ENCODE results near the gene HNRNPH3. TPM values are rescaled to one million over a fixed set of nuclear protein-coding genes. Genes with fewer than 3 reads are reported as not detected.
"Not testable (repeated sequence)": the region's sequence is repeated elsewhere in the genome, so short reads cannot be mapped to it uniquely, and the experiment has no call there.

The HNRNPH3 gene
- polyA plus RNA-seq, 3 donors, result 36.6 to 86.0 (median 71.6) TPM

- no peaks in the 10 kb centered on the region for H3K79me2 ChIP-seq (ENCODE audit: insufficient read depth, low read length)
- no peaks in the 10 kb centered on the region for H3K27me3 ChIP-seq (ENCODE audit: control insufficient read depth in 2 of 2, insufficient read depth in 2 of 2, low read length in 2 of 2)
- no peak overlapping the region for H3K27ac Mint-ChIP-seq
- no peaks in the 10 kb centered on the region for H3K9me3 ChIP-seq (replicated peaks in 1 of 2; ENCODE audit: control insufficient read depth in 1 of 2, insufficient read depth in 1 of 2, low read length in 2 of 2)
- H3K9ac ChIP-seq (ENCODE audit: insufficient read depth, low read length, poor library complexity, severe bottlenecking), result no peak overlapping the region
- peaks cover 0 to 5% (median 0%) of the 10 kb centered on the region in 3 donors for H3K27me3 Mint-ChIP-seq (ENCODE audit: low read depth in 3 of 3)
- H3K36me3 Mint-ChIP-seq, result no peaks in the 10 kb centered on the region
- H3K27ac ChIP-seq (ENCODE audit: low read depth in 1 of 2, low read length in 2 of 2), result no peak overlapping the region
- H3K36me3 ChIP-seq (replicated peaks in 1 of 2; ENCODE audit: control insufficient read depth in 1 of 2, insufficient read depth in 2 of 2, low read length in 2 of 2), result no peaks in the 10 kb centered on the region
- no peak overlapping the region for H2AFZ ChIP-seq (ENCODE audit: insufficient read depth, low read depth, low read length, poor library complexity, severe bottlenecking)
- intact Hi-C loops (cut with micrococcal nuclease), result no loop called here
- H3K9me3 Mint-ChIP-seq, result peaks cover 0 to 9% (median 0%) of the 10 kb centered on the region in 7 donors
- no peak overlapping the region for H3K4me3 ChIP-seq (replicated peaks in 1 of 3; ENCODE audit: low read depth in 2 of 3, low read length in 3 of 3)
- H3K4me1 ChIP-seq (ENCODE audit: control insufficient read depth in 1 of 2, insufficient read depth in 2 of 2, low read length in 2 of 2), result peaks cover 0 to 3% of the 10 kb centered on the region in 2 donors
- H3K4me1 Mint-ChIP-seq, result peaks cover 4% of the 10 kb centered on the region
- no peak for DNase-seq
- no peak overlapping the region for H3K4me3 Mint-ChIP-seq
- no peaks in the 10 kb centered on the region for H4K20me1 ChIP-seq (ENCODE audit: insufficient read depth, low read length)
- H3K4me2 ChIP-seq (replicated peaks; ENCODE audit: extremely low read depth, low read length, poor library complexity, severe bottlenecking), result no peak overlapping the region
- TF ChIP-seq, protein P1, sequence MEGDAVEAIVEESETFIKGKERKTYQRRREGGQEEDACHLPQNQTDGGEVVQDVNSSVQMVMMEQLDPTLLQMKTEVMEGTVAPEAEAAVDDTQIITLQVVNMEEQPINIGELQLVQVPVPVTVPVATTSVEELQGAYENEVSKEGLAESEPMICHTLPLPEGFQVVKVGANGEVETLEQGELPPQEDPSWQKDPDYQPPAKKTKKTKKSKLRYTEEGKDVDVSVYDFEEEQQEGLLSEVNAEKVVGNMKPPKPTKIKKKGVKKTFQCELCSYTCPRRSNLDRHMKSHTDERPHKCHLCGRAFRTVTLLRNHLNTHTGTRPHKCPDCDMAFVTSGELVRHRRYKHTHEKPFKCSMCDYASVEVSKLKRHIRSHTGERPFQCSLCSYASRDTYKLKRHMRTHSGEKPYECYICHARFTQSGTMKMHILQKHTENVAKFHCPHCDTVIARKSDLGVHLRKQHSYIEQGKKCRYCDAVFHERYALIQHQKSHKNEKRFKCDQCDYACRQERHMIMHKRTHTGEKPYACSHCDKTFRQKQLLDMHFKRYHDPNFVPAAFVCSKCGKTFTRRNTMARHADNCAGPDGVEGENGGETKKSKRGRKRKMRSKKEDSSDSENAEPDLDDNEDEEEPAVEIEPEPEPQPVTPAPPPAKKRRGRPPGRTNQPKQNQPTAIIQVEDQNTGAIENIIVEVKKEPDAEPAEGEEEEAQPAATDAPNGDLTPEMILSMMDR (IDR thresholded peaks at IDR 0.05), result no peak
Observed at GRCh38 chr10:68310531-68310930, 21.3 kb upstream of the HNRNPH3 start.

GRCh38 chr10:68314930-68315329 is 16.9 kb upstream of the HNRNPH3 start:
- H3K9ac ChIP-seq (ENCODE audit: insufficient read depth, low read length, poor library complexity, severe bottlenecking); H3K4me2 ChIP-seq (replicated peaks; ENCODE audit: extremely low read depth, low read length, poor library complexity, severe bottlenecking); H3K27ac ChIP-seq (ENCODE audit: low read depth in 1 of 2, low read length in 2 of 2); H3K79me2 ChIP-seq (ENCODE audit: insufficient read depth, low read length); H3K36me3 ChIP-seq (replicated peaks in 1 of 2; ENCODE audit: control insufficient read depth in 1 of 2, insufficient read depth in 2 of 2, low read length in 2 of 2); H3K27me3 ChIP-seq (ENCODE audit: control insufficient read depth in 2 of 2, insufficient read depth in 2 of 2, low read length in 2 of 2); DNase-seq; H3K36me3 Mint-ChIP-seq; H4K20me1 ChIP-seq (ENCODE audit: insufficient read depth, low read length); H3K4me3 ChIP-seq (replicated peaks in 1 of 3; ENCODE audit: low read depth in 2 of 3, low read length in 3 of 3); H3K4me1 Mint-ChIP-seq; H3K4me1 ChIP-seq (ENCODE audit: control insufficient read depth in 1 of 2, insufficient read depth in 2 of 2, low read length in 2 of 2); intact Hi-C loops (cut with micrococcal nuclease); H3K27me3 Mint-ChIP-seq (ENCODE audit: low read depth in 3 of 3); H3K4me3 Mint-ChIP-seq; H3K27ac Mint-ChIP-seq; H2AFZ ChIP-seq (ENCODE audit: insufficient read depth, low read depth, low read length, poor library complexity, severe bottlenecking): not testable (repeated sequence)
- WGBS (ENCODE audit: insufficient coverage), result 100% methylated on average over 3 of the region's 6 CpGs
- peaks cover 14 to 28% (median 18%) of the 10 kb centered on the region in 7 donors for H3K9me3 Mint-ChIP-seq
- H3K9me3 ChIP-seq (replicated peaks in 1 of 2; ENCODE audit: control insufficient read depth in 1 of 2, insufficient read depth in 1 of 2, low read length in 2 of 2), result peaks cover 14% of the 10 kb centered on the region in 2 donors
